DND-41 (cell line): Measurements from ENCODE around the gene DEFB131B.
"Not testable (repeated sequence)": the region's sequence is repeated elsewhere in the genome, so short reads cannot be mapped to it uniquely, and the experiment has no call there.

Source experiments
- ATAC-seq: fragments of 200-7000 bp; cut with Tn5 transposase; 3 replicates; pipeline ENCODE4 v1.9.1; 2021; ENCODE audit warnings: low read depth; ENCODE audit not compliant: insufficient read depth
- DNase-seq: peaks from one replicate; pipeline ENCODE4 v3.0.0-alpha.2; 2020
- H2AFZ ChIP-seq: 2 replicates; pipeline ENCODE4 v1.6.0; 2012; ENCODE audit warnings: low read depth, low read length
- H3K27ac ChIP-seq: 2 replicates; pipeline ENCODE4 v1.5.1; 2012; ENCODE audit warnings: low read length, inconsistent platforms
- H3K27me3 ChIP-seq: fragments of 200-600 bp; sonication (generic); 2 replicates; pipeline ENCODE4 v1.6.0; 2012; ENCODE audit warnings: low read length, mild to moderate bottlenecking, inconsistent platforms; ENCODE audit not compliant: insufficient read depth, poor library complexity
- H3K36me3 ChIP-seq: 2 replicates; pipeline ENCODE4 v1.5.1; 2012; ENCODE audit warnings: low read length, inconsistent platforms; ENCODE audit not compliant: insufficient read depth
- H3K4me1 ChIP-seq: 2 replicates; pipeline ENCODE4 v1.5.1; 2012; ENCODE audit warnings: mild to moderate bottlenecking, low read length; ENCODE audit not compliant: insufficient read depth
- H3K4me2 ChIP-seq: 2 replicates; pipeline ENCODE4 v1.6.0; 2012; ENCODE audit warnings: mild to moderate bottlenecking, moderate library complexity, low read length, inconsistent platforms; ENCODE audit not compliant: insufficient read depth
- H3K4me3 ChIP-seq, 2 experiments: fragments of 200-600 bp in 1 of 2; shearing (Covaris generic) in 1 of 2; 2 replicates each; pipeline ENCODE4 v1.5.1; 2012 to 2016; ENCODE audit warnings: inconsistent platforms in 2 of 2, low read length in 2 of 2, mild to moderate bottlenecking in 2 of 2, low read depth in 1 of 2, moderate library complexity in 1 of 2
- H3K79me2 ChIP-seq: 2 replicates; pipeline ENCODE4 v1.6.0; 2012; ENCODE audit warnings: low read length, inconsistent platforms; ENCODE audit not compliant: insufficient read depth
- H3K9ac ChIP-seq: 2 replicates; pipeline ENCODE4 v1.6.0; 2012; ENCODE audit warnings: low read depth, mild to moderate bottlenecking, inconsistent platforms, low read length, moderate library complexity
- H3K9me3 ChIP-seq: 2 replicates; pipeline ENCODE4 v1.5.1; 2012; ENCODE audit warnings: low read length, moderate library complexity, mild to moderate bottlenecking, inconsistent platforms; ENCODE audit not compliant: insufficient read depth, severe bottlenecking
- H4K20me1 ChIP-seq: 2 replicates; pipeline ENCODE4 v1.6.0; 2012; ENCODE audit warnings: low read length; ENCODE audit not compliant: insufficient read depth
- EZH2 ChIP-seq: IDR thresholded peaks from 3 replicates; pipeline ENCODE4 v1.6.1; 2012; ENCODE audit warnings: borderline replicate concordance, low read depth, mild to moderate bottlenecking, moderate library complexity, low read length, inconsistent platforms; ENCODE audit not compliant: severe bottlenecking
- TF ChIP-seq, protein P1 (sequence below): IDR thresholded peaks from 2 replicates; pipeline ENCODE4 v1.5.1; 2012; ENCODE audit warnings: borderline replicate concordance, low read length, moderate library complexity, mild to moderate bottlenecking; ENCODE audit not compliant: poor library complexity, severe bottlenecking; ENCODE audit errors: extremely low read depth

DEFB131B gene

DNA sequence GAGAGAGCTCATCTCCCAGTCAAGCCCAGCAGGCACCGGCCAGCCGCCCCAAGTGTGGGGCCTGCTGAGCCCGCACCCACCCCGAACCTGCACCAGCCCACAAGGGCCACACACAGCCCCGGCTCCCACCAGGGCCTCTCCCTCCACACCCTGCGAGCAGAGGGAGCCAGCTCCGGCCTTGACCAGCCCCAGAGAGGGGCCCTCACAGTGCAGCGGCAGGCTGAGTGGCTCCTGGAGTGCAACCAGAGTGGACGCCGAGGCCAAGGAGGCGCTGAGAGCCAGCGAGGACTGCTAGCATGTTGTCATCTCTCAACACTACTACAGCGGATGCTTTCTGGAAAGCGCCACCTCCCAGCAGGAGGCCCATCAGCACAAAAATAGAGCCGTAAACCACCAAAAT is 34.4 kb upstream of the DEFB131B start:
- no peak for DNase-seq
- TF ChIP-seq, protein P1, sequence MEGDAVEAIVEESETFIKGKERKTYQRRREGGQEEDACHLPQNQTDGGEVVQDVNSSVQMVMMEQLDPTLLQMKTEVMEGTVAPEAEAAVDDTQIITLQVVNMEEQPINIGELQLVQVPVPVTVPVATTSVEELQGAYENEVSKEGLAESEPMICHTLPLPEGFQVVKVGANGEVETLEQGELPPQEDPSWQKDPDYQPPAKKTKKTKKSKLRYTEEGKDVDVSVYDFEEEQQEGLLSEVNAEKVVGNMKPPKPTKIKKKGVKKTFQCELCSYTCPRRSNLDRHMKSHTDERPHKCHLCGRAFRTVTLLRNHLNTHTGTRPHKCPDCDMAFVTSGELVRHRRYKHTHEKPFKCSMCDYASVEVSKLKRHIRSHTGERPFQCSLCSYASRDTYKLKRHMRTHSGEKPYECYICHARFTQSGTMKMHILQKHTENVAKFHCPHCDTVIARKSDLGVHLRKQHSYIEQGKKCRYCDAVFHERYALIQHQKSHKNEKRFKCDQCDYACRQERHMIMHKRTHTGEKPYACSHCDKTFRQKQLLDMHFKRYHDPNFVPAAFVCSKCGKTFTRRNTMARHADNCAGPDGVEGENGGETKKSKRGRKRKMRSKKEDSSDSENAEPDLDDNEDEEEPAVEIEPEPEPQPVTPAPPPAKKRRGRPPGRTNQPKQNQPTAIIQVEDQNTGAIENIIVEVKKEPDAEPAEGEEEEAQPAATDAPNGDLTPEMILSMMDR: no peak
- TF ChIP-seq EZH2: no peak
- Histone ChIP-seq H3K27ac (no peak overlapping the region), H2AFZ (no peak overlapping the region), H3K36me3 (no peaks in the 10 kb centered on the region), H3K4me1 (no peaks in the 10 kb centered on the region), H3K27me3 (no peaks in the 10 kb centered on the region), H3K9me3 (no peaks in the 10 kb centered on the region), H4K20me1 (no peaks in the 10 kb centered on the region), H3K4me2 (no peak overlapping the region), H3K9ac (no peak overlapping the region), H3K4me3 (no peak overlapping the region), H3K79me2 (no peaks in the 10 kb centered on the region)
- ATAC-seq: no peak

DNA sequence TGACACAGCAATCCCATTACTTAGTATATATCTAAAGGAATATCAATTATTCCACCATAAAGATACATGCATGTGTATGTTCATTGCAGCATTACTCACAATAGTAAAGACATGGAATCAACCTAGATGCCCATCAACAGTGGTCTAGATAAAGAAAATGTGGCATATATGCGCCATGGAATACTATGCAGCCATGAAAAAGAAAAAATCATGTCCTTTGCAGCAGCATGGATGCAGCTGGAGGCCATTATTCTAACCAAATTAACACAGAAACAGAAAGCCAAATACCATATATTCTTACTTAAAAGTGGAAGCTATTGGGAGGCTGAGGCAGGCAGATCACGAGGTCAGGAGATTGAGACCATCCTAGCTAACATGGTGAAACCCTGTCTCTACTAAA is 24.4 kb upstream of the DEFB131B start:
- H3K79me2 ChIP-seq, H3K9ac ChIP-seq, DNase-seq, H4K20me1 ChIP-seq, H3K4me3 ChIP-seq, H3K9me3 ChIP-seq, H3K27me3 ChIP-seq, H3K36me3 ChIP-seq, ATAC-seq, H3K27ac ChIP-seq, H2AFZ ChIP-seq, H3K4me1 ChIP-seq, H3K4me2 ChIP-seq: not testable (repeated sequence)

- not testable (repeated sequence) for ATAC-seq, H4K20me1 ChIP-seq, H3K79me2 ChIP-seq, H3K9ac ChIP-seq, H3K4me2 ChIP-seq, H3K4me1 ChIP-seq, H3K9me3 ChIP-seq, H3K27ac ChIP-seq, H3K4me3 ChIP-seq, H2AFZ ChIP-seq, H3K27me3 ChIP-seq, DNase-seq, H3K36me3 ChIP-seq
Measured at GRCh38 chr11:71855880-71856279, 22.4 kb upstream of the DEFB131B start.

DNA sequence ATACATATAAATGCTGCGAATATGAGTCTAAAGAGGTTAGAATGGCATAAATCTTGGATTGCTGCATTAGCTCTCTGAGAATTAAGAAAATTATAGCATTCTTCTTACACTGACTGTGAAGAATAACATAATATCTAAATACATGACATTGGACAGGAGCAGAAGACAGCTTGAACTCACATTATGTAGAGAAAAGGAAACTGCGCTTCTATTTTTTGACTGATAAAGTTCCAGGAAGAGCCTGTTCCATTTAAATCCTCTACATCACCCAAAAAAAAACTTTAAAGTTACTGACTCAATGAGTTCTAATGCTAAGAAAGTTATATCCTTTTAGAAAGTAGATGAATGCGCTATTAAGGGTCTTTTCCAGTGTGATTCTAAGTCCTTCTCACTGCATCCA is 17.4 kb upstream of the DEFB131B start:
- H3K4me1 ChIP-seq, H3K79me2 ChIP-seq, H3K9me3 ChIP-seq, H3K27ac ChIP-seq, H4K20me1 ChIP-seq, H3K4me3 ChIP-seq, ATAC-seq, H3K9ac ChIP-seq, DNase-seq, H3K27me3 ChIP-seq, H2AFZ ChIP-seq, H3K4me2 ChIP-seq, H3K36me3 ChIP-seq: not testable (repeated sequence)

DNA sequence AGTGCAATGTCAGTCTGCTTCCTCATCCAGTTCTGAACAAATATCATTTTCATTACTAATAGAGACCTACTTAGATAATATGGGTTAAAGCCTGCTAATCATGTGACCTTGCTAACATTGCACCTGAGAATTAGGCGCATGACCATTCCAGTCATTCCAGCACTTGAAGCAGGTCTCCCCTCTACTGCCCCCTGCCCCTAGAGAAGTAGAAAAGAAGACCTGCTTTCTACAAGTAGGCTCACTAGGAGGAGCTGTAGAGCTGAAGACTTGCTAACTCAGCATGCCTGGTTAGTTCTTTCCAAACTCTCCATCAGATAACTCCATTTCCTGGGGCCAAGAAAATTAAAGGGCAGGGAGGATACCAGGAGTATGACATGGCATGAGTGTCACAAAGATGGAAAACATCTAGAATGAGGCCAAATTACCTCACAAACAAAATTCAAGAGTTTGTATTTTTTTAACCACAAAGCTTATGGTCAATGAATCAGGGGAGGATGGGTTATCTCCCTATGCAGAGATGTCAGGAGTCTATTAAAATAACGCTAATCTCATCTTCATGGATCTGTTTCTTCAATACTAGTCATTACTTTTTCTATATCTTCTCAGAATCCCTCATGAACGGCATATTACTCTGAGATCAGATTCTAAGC is 14.2 kb upstream of the DEFB131B start:
- H3K27ac ChIP-seq, H3K9ac ChIP-seq, H3K79me2 ChIP-seq, H3K4me1 ChIP-seq, H3K36me3 ChIP-seq, H3K4me2 ChIP-seq, H3K27me3 ChIP-seq, H2AFZ ChIP-seq, H4K20me1 ChIP-seq, H3K9me3 ChIP-seq, H3K4me3 ChIP-seq: not testable (repeated sequence)
- ATAC-seq: peak; percentile 91
- DNase-seq: peak; percentile 41
- TF ChIP-seq, protein P1: peak; percentile 61

DNA sequence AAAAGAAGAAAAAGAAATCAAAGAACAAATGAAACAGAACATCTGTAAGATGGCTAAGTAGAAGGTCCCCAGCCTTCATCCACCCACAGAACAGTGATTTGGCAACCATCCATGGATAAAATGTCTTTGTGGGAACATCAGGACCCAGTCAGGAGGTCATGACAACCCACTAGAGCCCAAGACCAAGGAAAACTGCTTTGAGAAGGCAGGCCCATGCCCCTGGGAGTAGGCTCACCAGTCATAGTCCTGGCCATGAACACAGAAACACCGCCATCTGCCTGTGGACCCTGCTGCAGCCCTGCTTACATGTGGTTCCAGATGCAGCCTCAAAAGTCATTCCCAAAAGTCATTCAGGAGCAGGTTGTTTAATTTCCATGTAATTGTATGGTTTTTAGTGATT is 11.0 kb upstream of the DEFB131B start:
- ATAC-seq, H3K27me3 ChIP-seq, H3K36me3 ChIP-seq, H3K79me2 ChIP-seq, H3K9ac ChIP-seq, H3K9me3 ChIP-seq, H4K20me1 ChIP-seq, H3K4me1 ChIP-seq, H3K4me3 ChIP-seq, DNase-seq, H3K27ac ChIP-seq, H3K4me2 ChIP-seq, H2AFZ ChIP-seq: not testable (repeated sequence)

GRCh38 chr11:71869931-71870330 is 8.3 kb upstream of the DEFB131B start:
- H3K4me1 ChIP-seq, H3K9me3 ChIP-seq, H3K36me3 ChIP-seq, ATAC-seq, H4K20me1 ChIP-seq, H3K79me2 ChIP-seq, H3K27me3 ChIP-seq, H3K9ac ChIP-seq, H2AFZ ChIP-seq, H3K27ac ChIP-seq, H3K4me3 ChIP-seq, H3K4me2 ChIP-seq, DNase-seq: not testable (repeated sequence)
